ENCODE data around the gene MICU2. TPM values are rescaled to one million over a fixed set of nuclear protein-coding genes. Genes with fewer than 3 reads are reported as not detected.
A peak's percentile ranks its signal among the peaks of the same experiment; 100 is the strongest.

Gene MICU2, protein sequence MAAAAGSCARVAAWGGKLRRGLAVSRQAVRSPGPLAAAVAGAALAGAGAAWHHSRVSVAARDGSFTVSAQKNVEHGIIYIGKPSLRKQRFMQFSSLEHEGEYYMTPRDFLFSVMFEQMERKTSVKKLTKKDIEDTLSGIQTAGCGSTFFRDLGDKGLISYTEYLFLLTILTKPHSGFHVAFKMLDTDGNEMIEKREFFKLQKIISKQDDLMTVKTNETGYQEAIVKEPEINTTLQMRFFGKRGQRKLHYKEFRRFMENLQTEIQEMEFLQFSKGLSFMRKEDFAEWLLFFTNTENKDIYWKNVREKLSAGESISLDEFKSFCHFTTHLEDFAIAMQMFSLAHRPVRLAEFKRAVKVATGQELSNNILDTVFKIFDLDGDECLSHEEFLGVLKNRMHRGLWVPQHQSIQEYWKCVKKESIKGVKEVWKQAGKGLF
- 10 to 100 TPM; 28.0 to 30.5 TPM for total RNA-seq

- Mint-ChIP-seq H3K4me1 (ENCODE audit: low read depth) (peaks cover 32% of the 10 kb centered on the region), H3K4me3 (peak within 1 kb of the TSS; percentile 86), H3K27me3 (no peaks in the 10 kb centered on the region)
Measured at GRCh38 chr13:21603531-21604448, at the start of gene MICU2. TSS of gene MICU2 (minus strand) at chr13:21604170. CDS start at chr13:21604148, 22 bp downstream.

GRCh38 chr13:21641629-21642028, 37.7 kb upstream of the MICU2 start:
- ATAC-seq (no peak), DNase-seq (no peak)
- no peaks in the 10 kb centered on the region for H3K36me3 Mint-ChIP-seq (ENCODE audit: low read depth)
- H3K4me1 Mint-ChIP-seq (ENCODE audit: low read depth): no peaks in the 10 kb centered on the region
- no peaks in the 10 kb centered on the region for H3K9me3 Mint-ChIP-seq
- intact Hi-C loops (cut with micrococcal nuclease): no loop called here
- no peak overlapping the region for H3K4me3 Mint-ChIP-seq
- CTCF ChIA-PET: interaction anchor here (0.7 to 0.9 kb wide), 3 partner anchors 17 to 419 kb away, joined by 3 to 4 read pairs (median 3); no protein-coding TSS in a partner anchor
- POLR2A ChIA-PET: no interaction called here
- H3K27me3 Mint-ChIP-seq: peaks cover 3% of the 10 kb centered on the region
- no peak overlapping the region for H3K27ac Mint-ChIP-seq
- no peak for TF ChIP-seq CTCF (IDR thresholded peaks at IDR 0.05)

More at GRCh38 chr13:21603531-21604448, at the start of gene MICU2:
- ATAC-seq (peak; percentile 95), DNase-seq (peak; percentile 96)
- TF ChIP-seq CTCF (IDR thresholded peaks at IDR 0.05): no peak
- CTCF ChIA-PET: interaction anchor here (0.7 to 1.3 kb wide), 5 partner anchors 12 to 68 kb away, joined by 3 to 4 read pairs (median 3); partner anchors contain the start of gene FGF9
- POLR2A ChIA-PET: interaction anchor here (0.6 to 1.7 kb wide), 10 partner anchors 9 to 71 kb away, joined by 3 to 9 read pairs (median 4); partner anchors contain the start of gene FGF9
- Mint-ChIP-seq H3K9me3 (no peaks in the 10 kb centered on the region), H3K36me3 (ENCODE audit: low read depth) (peaks cover 15% of the 10 kb centered on the region), H3K27ac (peak within 1 kb of the TSS; percentile 92)
- intact Hi-C loops (cut with micrococcal nuclease): no loop called here

DNA sequence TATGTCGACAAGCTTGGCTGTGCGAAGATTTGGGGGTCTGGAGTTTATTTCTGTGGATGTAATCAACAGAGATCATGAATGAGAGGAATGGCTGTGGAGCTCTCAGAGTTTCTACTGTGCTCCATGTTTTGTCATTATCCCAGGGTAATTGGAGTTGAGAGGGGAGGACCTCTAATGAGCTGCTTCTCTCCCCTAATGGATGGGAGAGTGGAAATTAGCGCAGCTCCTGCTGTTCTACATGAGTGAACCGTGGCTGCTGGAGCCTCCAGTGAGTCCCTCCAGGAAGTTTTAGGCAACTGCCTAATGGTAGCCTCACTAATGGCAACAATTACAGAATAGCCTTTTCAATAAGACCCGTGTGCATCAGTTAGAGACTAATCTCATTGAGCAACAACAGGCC, 35.6 kb upstream of the MICU2 start:
- ChIA-PET CTCF (interaction anchor here (1.2 kb wide), 3 partner anchors 27 to 550 kb away, joined by 3 read pairs; no protein-coding TSS in a partner anchor), POLR2A (no interaction called here)
- Mint-ChIP-seq H3K4me3 (no peak overlapping the region), H3K36me3 (ENCODE audit: low read depth) (no peaks in the 10 kb centered on the region), H3K4me1 (ENCODE audit: low read depth) (no peaks in the 10 kb centered on the region), H3K27ac (no peak overlapping the region), H3K27me3 (peaks cover 5% of the 10 kb centered on the region), H3K9me3 (no peaks in the 10 kb centered on the region)
- TF ChIP-seq CTCF (IDR thresholded peaks at IDR 0.05): no peak
- DNase-seq (no peak), ATAC-seq (no peak)
- intact Hi-C loops (cut with micrococcal nuclease): loop anchor here (10.0 kb wide), 1 partner anchor 635 kb away; no protein-coding TSS in a partner anchor

GRCh38 chr13:21638319-21639282, 34.6 kb upstream of the MICU2 start:
- CTCF ChIA-PET: interaction anchor here (0.6 to 3.5 kb wide), 44 partner anchors 9 to 1158 kb away, joined by 3 to 29 read pairs (median 4); partner anchors contain the start of gene MICU2
- Mint-ChIP-seq H3K9me3 (no peaks in the 10 kb centered on the region), H3K27ac (no peak overlapping the region), H3K36me3 (ENCODE audit: low read depth) (no peaks in the 10 kb centered on the region), H3K4me3 (no peak overlapping the region), H3K4me1 (ENCODE audit: low read depth) (no peaks in the 10 kb centered on the region), H3K27me3 (peaks cover 5% of the 10 kb centered on the region)
- ATAC-seq (no peak), DNase-seq (peak; percentile 39)
- POLR2A ChIA-PET: no interaction called here
- TF ChIP-seq CTCF (IDR thresholded peaks at IDR 0.05): peak; percentile 85
- intact Hi-C loops (cut with micrococcal nuclease): loop anchor here (10.0 kb wide), 1 partner anchor 636 kb away; no protein-coding TSS in a partner anchor

Data from activated CD8-positive, alpha-beta T cell treated with anti-CD3 and anti-CD28 coated beads for 36 hours (primary cell).